Colonic mucosa (tissue), 4 donors: ENCODE measurements around the gene ESD. TPM values are rescaled to one million over a fixed set of nuclear protein-coding genes. Genes with fewer than 3 reads are reported as not detected.

Experiments used
- DNase-seq: peaks from one replicate; pipeline ENCODE4 v3.0.0-alpha.2; 2020
- H3K27ac ChIP-seq: fragments of 200-600 bp; one replicate; pipeline ENCODE4 v1.8.0; 2021
- H3K27me3 ChIP-seq: fragments of 200-600 bp; one replicate; pipeline ENCODE4 v1.8.0; 2021
- H3K36me3 ChIP-seq: fragments of 200-600 bp; one replicate; pipeline ENCODE4 v1.8.0; 2021
- H3K4me1 ChIP-seq: fragments of 200-600 bp; one replicate; pipeline ENCODE4 v1.8.0; 2021; ENCODE audit warnings: mild to moderate bottlenecking
- H3K4me3 ChIP-seq: fragments of 200-600 bp; one replicate; pipeline ENCODE4 v1.8.0; 2021
- H3K9ac ChIP-seq, 2 donors: one replicate each; pipeline ENCODE4 v1.7.0; 2013; ENCODE audit warnings: control low read depth in 2 of 2, low read depth in 2 of 2, low read length in 2 of 2
- H3K9me3 ChIP-seq: fragments of 200-600 bp; one replicate; pipeline ENCODE4 v1.8.0; 2021
- intact Hi-C: fragments of 100-400 bp; cut with DNase I; formaldehyde crosslinking; loops from one replicate; pipeline ENCODE4 v1.14.1; 2022
- total RNA-seq, 2 donors: library from RNA; stranded (reverse); fragmentation: NEBNext Ultra II Directional in 1 of 2; extraction: Animal tissue kit (Norgen Biotek cat#: 25700) in 1 of 2; gene quantifications; one replicate each; pipeline ENCODE4 v1.2.1, GENCODE V29; 2021
- TF ChIP-seq, protein P1 (sequence below): fragments of 200-600 bp; IDR thresholded peaks from one replicate; pipeline ENCODE4 v1.8.0; 2022; ENCODE audit warnings: antibody characterized with exemption, mild to moderate bottlenecking
- donor health status: healthy.
- donor health status: DM: no; HTN: no; CAD: no.
- donor health status: DM: no; HTN: no; CAD: no.

ESD gene
- total RNA-seq: 100 to 1,000 TPM; 100 to 122 TPM

DNA sequence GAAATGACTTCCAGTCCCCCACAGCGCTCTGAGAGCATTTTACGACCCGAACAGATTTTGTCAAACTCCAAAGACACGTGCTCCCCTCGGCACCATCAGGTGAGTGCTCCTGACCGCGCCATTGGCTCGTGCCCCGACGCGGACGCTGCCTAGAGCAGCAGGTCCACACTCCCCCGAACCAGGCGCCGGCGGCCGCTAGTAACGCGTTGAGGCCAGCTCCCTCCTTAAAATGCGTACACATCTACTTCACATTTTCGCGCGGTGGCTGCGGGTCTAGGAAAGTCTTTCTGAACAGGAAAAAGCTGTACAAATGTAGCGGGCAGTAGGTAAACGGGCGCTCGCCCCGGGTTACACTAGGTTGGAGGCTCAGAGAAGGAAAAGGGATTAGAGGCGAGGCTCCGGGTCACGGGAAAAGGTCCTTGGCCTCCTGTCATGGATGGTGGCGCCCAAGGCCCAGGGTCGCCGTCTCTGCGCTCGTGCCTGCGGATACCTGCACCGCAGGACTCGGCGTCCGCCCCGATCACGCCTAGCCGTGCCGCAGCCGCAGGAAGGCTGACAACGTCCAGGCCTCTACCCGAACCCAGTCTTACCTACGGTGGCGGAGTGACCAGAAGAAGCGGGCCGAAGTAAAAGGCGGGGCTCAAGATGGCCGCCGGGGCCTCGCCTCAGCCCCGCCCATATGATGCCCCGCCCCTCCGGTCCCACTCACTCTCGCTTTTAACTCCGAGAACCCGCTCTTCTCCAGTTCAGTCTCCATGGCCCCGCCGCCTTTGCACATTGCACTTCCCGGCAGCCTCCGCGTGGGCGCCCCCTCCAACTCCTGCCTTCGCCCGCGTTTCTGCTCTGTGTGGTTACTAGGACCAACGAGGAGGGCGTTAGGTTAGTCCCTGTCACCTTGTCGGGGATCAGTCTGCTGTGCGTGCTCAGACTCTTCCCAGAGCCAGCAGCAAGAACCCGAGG is at the start of gene ESD:
ESD (minus strand) TSS at position 647 of the 960 bp plus-strand sequence. CDS start 5,748 bp downstream, outside the sequence.
- H3K4me1 ChIP-seq: peaks cover 4% of the 10 kb centered on the region
- peak within 1 kb of the TSS; percentile 72 for H3K4me3 ChIP-seq
- intact Hi-C loops: no loop called here
- DNase-seq: peak; percentile 97
- no peaks in the 10 kb centered on the region for H3K36me3 ChIP-seq
- H3K9ac ChIP-seq: peak within 1 kb of the TSS; percentile 74 to 88
- peak within 1 kb of the TSS; percentile 95 for H3K27ac ChIP-seq
- H3K27me3 ChIP-seq: no peaks in the 10 kb centered on the region
- TF ChIP-seq, protein P1, sequence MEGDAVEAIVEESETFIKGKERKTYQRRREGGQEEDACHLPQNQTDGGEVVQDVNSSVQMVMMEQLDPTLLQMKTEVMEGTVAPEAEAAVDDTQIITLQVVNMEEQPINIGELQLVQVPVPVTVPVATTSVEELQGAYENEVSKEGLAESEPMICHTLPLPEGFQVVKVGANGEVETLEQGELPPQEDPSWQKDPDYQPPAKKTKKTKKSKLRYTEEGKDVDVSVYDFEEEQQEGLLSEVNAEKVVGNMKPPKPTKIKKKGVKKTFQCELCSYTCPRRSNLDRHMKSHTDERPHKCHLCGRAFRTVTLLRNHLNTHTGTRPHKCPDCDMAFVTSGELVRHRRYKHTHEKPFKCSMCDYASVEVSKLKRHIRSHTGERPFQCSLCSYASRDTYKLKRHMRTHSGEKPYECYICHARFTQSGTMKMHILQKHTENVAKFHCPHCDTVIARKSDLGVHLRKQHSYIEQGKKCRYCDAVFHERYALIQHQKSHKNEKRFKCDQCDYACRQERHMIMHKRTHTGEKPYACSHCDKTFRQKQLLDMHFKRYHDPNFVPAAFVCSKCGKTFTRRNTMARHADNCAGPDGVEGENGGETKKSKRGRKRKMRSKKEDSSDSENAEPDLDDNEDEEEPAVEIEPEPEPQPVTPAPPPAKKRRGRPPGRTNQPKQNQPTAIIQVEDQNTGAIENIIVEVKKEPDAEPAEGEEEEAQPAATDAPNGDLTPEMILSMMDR: no peak
- no peaks in the 10 kb centered on the region for H3K9me3 ChIP-seq

GRCh38 chr13:46846726-46847125 is 49.8 kb upstream of the ESD start:
- intact Hi-C loops: no loop called here
- no peak overlapping the region for H3K4me3 ChIP-seq
- H3K27ac ChIP-seq: no peak overlapping the region
- H3K4me1 ChIP-seq: no peaks in the 10 kb centered on the region
- no peaks in the 10 kb centered on the region for H3K36me3 ChIP-seq
- H3K9ac ChIP-seq: no peak overlapping the region
- H3K9me3 ChIP-seq: no peaks in the 10 kb centered on the region
- no peaks in the 10 kb centered on the region for H3K27me3 ChIP-seq
- DNase-seq: no peak
- TF ChIP-seq, protein P1: no peak

GRCh38 chr13:46845146-46845545 is 48.2 kb upstream of the ESD start:
- DNase-seq: no peak
- H3K27ac ChIP-seq: no peak overlapping the region
- H3K9me3 ChIP-seq: no peaks in the 10 kb centered on the region
- no peak overlapping the region for H3K4me3 ChIP-seq
- no peak overlapping the region for H3K9ac ChIP-seq
- intact Hi-C loops: no loop called here
- no peaks in the 10 kb centered on the region for H3K4me1 ChIP-seq
- H3K27me3 ChIP-seq: no peaks in the 10 kb centered on the region
- TF ChIP-seq, protein P1: no peak
- no peaks in the 10 kb centered on the region for H3K36me3 ChIP-seq

- Histone ChIP-seq H3K4me1 (no peaks in the 10 kb centered on the region), H3K27ac (no peak overlapping the region), H3K9me3 (no peaks in the 10 kb centered on the region), H3K27me3 (no peaks in the 10 kb centered on the region), H3K9ac (no peak overlapping the region), H3K36me3 (no peaks in the 10 kb centered on the region), H3K4me3 (no peak overlapping the region)
- TF ChIP-seq, protein P1: no peak
- no peak for DNase-seq
- intact Hi-C loops: no loop called here
Measured at GRCh38 chr13:46844431-46844830, 47.5 kb upstream of the ESD start.

GRCh38 chr13:46839399-46839798 is 42.4 kb upstream of the ESD start:
- no peaks in the 10 kb centered on the region for H3K36me3 ChIP-seq
- intact Hi-C loops: loop anchor here (10.0 kb wide), 1 partner anchor 135 kb away; no protein-coding TSS in a partner anchor
- H3K9ac ChIP-seq: no peak overlapping the region
- no peaks in the 10 kb centered on the region for H3K27me3 ChIP-seq
- TF ChIP-seq, protein P1: no peak
- no peak overlapping the region for H3K27ac ChIP-seq
- no peak for DNase-seq
- no peaks in the 10 kb centered on the region for H3K4me1 ChIP-seq
- no peaks in the 10 kb centered on the region for H3K9me3 ChIP-seq
- no peak overlapping the region for H3K4me3 ChIP-seq
